ENCODE results near the gene SETD2. TPM values are rescaled to one million over a fixed set of nuclear protein-coding genes. Genes with fewer than 3 reads are reported as not detected.
A peak's percentile ranks its signal among the peaks of the same experiment; 100 is the strongest.

The SETD2 gene
- total RNA-seq, 1 donor from 2014 or later: 37.8 TPM

DNA sequence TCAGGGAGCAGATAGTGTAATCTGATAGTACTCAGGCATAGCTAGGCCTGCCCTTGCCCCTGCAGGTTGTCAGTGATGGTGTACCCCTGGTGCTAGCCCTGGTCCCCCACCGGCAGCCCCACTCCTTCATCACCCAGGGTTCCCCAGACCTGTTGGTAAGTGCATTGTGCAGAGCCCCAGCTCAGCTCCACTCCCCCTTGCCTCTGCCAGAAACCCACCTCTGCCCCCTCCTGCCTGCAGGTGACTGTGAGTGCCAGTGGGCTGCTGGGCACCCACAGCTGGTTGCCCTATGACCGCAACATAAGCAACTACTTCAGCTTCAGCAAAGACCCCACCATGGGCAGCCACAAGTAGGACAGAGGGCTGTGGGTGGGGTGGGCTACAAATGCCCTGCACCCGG lies 156.9 kb downstream of the SETD2 start:
- DNase-seq: no peak

DNA sequence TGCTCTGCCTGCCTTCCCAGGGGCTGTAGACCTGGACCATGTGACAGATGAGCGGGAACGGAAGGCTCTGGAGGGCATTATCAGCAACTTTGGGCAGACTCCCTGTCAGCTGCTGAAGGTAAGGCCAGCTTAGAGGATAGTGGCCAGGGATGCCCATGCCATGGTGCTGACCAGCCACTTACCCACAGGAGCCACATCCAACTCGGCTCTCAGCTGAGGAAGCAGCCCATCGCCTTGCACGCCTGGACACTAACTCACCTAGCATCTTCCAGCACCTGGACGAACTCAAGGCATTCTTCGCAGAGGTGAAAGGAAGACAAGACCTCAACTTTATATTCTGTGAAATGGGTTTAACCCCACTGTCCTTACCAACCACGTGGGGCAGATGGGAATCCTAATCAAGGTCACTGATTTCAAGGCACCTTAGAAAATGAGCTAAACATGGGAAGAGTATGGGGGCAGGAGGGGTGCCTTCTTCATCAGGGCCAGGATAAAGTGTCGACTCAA lies 157.7 kb downstream of the SETD2 start:
- DNase-seq: no peak

DNA sequence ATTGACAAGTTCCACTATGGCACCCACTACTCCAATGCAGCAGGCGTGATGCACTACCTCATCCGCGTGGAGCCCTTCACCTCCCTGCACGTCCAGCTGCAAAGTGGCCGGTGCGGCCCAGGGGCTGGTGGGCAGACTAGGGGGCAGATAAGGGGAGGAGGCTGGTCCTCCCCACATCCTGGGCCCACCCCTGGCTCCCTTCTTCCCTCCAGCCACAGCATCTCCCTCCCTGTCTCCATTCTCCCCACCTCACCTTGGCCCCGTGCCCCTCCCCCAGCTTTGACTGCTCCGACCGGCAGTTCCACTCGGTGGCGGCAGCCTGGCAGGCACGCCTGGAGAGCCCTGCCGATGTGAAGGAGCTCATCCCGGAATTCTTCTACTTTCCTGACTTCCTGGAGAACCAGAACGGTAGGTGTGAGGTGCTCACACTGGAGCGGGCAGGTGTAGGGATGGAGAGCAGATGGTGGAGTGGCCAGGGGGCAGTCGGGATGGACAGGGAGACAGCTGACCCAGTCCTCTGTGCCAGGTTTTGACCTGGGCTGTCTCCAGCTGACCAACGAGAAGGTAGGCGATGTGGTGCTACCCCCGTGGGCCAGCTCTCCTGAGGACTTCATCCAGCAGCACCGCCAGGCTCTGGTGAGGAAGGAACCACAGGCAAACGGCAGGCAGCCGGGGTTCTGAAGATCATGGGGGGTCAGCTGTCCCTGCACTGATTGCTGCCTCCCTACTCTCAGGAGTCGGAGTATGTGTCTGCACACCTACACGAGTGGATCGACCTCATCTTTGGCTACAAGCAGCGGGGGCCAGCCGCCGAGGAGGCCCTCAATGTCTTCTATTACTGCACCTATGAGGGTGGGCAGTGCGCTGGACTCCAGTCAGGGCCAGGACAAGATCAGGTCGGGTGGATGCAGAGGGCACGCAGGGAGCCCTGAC lies 158.4 kb downstream of the SETD2 start:
- DNase-seq: no peak

DNA sequence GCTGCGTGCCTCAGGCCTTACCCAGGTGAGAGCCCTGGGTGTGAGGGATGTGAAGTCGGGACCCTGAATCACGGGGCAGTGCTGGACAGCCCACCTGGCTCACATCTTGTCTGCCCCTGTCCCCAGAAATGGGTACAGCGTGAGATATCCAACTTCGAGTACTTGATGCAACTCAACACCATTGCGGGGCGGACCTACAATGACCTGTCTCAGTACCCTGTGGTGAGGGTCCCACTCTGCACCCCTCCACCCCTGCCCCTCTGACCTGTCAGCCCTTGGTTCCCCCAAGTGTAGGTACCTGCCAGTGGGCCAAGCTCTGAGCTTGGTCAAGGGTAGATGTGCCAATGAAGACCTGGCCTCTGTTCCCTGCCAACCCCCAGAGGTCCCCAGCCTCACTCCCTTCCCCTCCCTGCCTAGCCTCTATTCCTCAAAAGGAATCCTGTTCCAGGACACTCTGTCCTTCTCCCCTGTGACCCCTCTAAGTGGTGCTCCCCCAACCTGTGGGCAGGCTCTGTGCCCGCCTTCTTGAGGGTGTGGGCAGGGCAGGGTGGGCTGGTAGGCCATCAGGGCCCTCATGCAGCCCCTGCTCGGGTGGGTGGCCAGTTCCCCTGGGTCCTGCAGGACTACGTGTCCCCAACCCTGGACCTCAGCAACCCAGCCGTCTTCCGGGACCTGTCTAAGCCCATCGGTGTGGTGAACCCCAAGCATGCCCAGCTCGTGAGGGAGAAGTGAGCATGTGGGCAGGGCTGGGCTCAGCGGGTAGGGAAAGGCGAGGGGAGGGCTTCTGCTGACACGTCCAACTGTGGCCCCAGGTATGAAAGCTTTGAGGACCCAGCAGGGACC lies 159.3 kb downstream of the SETD2 start:
- no peak for DNase-seq

DNA sequence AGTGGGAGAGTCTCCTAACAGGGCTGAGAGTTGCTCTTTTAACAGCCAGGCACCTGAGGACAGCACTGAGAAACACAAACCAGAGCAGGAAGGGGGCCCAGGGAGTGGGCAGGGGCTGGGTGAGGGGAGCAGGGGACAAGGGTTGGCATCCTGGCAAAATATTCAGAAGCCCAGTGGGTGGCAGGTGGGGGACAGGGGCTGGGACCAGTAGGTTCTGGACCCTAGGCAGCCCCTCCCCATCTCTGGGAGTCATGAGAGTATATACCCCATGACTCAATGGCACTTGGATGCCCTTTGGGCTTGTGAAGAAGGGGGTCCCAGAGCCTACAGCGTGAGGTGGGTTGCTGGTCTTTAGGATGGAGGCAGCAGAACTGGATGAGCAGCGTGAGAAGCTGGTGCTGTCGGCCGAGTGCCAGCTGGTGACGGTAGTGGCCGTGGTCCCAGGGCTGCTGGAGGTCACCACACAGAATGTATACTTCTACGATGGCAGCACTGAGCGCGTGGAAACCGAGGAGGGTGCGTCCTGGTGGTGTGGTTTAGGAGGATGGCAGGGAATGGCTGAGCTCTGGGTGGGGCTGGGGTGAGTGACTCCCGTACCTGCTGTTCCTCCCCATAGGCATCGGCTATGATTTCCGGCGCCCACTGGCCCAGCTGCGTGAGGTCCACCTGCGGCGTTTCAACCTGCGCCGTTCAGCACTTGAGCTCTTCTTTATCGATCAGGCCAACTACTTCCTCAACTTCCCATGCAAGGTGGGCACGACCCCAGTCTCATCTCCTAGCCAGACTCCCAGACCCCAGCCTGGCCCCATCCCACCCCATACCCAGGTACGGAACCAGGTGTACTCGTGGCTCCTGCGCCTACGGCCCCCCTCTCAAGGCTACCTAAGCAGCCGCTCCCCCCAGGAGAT lies 160.2 kb downstream of the SETD2 start:
- DNase-seq: no peak

DNA sequence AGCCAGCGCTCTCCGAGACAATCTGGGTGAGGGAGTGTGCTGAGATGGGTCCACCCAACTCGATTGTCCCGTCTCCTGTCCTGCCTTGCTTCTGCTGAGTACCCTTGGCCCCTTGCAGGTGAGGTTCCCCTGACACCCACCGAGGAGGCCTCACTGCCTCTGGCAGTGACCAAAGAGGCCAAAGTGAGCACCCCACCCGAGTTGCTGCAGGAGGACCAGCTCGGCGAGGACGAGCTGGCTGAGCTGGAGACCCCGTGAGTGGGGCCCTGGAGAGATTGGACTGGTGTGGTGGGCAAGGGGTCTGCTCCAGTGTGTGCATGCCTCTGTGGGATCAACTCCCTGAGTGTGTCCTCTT lies 160.9 kb downstream of the SETD2 start:
- no peak for DNase-seq

DNA sequence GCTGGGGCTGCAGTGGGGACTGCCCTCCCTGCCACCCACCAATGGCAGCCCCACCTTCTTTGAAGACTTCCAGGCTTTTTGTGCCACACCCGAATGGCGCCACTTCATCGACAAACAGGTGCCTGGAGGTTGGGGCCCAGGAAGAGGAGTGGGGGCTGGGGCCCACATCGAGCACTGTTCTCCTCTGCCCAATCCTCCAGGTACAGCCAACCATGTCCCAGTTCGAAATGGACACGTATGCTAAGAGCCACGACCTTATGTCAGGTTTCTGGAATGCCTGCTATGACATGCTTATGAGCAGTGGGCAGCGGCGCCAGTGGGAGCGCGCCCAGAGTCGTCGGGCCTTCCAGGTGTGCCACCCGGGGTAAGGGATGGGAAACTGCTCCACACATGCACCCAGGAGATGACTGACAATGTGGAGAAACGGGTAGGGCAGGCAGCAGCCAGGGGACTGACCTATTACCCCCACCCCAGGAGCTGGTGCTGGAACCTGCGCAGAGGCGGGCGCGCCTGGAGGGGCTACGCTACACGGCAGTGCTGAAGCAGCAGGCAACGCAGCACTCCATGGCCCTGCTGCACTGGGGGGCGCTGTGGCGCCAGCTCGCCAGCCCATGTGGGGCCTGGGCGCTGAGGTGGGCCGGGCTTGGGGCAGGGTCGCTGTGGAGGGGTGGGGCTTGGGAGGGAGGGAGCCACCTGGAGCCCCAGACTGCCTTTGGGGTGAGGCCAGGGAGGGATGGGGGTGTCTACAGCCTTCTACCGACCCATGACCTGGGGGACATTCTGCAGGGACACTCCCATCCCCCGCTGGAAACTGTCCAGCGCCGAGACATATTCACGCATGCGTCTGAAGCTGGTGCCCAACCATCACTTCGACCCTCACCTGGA lies 161.5 kb downstream of the SETD2 start:
- DNase-seq: no peak

DNA sequence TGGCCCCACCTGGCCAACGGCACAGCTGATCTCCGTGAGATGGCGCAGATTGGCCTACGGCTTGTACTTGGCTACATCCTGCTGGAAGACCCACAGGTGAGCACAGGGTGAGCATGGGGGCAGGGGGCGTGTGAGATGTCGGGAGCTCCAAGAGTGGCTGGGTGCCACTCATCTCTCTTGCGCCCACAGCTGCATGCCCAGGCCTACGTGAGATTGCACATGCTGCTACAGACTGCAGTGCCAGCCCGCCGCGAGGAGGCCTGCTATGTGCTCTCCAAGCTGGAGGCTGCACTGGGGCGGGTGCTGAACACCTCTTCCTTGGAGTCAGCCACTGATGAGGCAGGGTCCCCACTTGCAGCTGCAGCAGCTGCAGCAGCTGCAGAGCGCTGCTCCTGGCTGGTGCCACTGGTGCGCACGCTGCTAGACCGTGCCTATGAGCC lies 162.2 kb downstream of the SETD2 start:
- no peak for DNase-seq

DNA sequence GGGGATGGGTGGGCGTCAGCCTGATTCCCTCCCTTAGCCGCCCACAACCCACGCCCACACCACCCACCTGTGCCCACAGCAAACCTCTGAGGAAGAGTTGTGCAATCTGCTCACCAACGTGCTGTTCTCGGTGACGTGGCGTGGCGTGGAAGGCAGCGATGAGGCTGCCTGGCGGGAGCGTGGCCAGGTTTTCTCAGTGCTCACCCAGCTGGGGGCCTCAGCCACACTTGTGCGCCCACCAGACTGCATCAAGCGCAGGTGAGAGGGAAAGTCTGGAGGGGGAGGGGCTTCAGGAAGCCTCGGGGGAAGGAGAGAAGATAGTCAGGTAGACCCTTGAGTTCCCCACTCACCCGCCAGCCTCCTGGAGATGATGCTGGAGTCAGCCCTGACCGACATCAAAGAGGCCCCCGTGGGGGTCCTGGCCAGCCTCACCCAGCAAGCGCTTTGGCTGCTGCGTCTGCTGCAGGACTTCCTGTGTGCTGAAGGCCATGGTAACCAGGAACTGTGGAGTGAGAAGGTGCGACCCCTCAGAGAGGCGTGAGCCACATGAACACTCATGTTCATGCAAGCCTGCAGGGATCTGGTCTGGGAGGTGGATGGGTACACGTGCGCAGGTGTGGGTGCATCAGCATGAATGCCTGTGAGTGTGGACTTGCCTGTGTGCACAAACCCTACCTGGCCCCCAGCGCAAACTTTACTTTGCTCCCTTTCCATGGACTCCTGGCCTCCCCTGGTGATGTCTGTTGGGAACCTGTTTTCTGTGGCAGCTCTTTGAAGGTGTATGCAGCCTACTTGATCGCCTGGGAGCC lies 162.8 kb downstream of the SETD2 start:
- DNase-seq: no peak

DNA sequence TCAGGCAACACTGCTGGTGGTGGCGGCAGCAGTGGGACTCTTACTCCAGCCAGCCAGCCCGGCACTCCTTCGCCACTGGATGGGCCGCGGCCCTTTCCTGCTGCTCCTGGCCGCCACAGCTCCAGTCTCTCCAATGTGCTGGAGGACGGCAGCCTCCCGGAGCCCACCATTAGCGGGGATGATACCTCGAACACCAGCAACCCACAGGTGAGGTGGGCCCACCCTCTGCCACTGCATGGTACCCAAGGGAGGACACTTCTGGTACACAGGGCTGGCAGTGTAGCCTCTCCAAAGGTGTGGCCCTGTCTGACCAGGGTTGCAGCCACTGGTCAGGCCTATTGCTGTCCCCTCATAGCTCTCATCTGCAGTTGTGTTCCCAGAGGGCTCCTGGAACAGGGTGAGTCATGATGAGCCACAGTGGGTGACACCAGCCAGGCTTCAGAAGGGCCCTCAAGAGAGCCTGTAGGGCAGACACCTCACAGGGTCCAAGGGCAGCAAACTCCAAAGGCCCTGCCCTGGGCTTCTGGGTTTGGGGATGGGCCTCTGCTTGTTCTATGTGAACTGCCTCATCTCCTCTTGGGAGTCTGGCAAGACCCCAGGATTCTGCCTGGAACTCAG lies 163.6 kb downstream of the SETD2 start:
- DNase-seq: no peak

DNA sequence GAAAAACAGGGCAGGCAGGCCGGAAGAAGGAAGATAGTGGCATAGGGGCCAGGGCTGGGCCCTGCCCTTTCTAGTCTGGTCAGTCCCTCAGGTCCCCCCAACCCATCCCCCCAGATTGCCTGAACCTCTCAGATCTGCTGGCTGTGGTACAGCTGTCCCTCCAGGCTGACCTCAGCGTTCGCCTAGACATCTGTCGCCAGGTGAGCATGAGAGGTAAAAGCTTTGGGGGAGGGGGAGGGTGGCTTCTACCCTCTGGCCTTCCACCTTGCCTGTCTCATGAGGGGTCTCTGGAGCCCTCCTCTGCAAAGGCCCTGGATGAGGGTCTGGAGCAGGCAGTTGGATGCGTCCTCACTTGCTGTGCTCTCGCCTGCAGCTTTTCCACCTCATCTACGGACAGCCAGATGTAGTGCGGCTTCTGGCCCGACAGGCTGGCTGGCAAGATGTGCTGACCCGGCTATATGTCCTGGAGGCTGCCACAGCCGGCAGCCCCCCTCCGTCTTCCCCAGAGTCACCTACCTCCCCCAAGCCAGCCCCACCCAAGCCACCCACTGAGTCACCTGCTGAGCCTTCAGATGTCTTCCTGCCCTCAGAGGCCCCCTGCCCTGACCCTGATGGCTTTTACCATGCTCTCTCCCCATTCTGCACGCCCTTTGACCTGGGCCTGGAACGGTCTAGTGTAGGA lies 164.3 kb downstream of the SETD2 start:
- DNase-seq: no peak

DNA sequence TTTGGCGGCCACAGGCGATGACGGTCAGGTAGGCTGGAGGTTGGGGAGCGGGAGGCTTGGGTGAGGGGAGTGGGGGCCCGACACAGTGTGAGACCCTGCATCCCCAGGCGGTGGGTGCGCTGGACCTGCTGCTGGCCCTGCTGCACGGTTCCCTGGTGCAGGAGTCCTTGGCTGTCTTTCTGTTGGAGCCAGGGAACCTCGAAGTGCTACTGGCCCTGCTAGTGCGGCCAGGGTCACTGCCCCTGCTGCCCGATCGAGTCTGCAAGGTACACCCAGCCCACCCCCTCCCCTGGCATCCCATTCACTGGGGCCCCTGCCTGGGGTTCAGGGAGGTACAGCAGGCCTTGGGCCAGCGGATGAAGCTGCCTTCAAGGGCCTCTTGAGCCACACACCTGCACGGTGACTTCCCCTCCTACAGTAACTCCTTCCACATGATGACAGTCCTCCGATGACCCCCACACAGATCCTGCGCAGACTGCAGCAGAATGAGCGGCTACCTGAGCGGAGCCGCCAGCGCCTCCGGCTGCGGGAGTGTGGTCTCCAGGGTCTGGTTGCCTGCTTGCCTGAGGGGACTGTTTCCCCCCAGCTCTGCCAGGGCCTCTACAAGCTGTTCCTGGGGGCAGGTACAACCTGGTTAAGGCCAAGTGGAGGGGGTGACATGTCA lies 164.9 kb downstream of the SETD2 start:
- DNase-seq: no peak

DNA sequence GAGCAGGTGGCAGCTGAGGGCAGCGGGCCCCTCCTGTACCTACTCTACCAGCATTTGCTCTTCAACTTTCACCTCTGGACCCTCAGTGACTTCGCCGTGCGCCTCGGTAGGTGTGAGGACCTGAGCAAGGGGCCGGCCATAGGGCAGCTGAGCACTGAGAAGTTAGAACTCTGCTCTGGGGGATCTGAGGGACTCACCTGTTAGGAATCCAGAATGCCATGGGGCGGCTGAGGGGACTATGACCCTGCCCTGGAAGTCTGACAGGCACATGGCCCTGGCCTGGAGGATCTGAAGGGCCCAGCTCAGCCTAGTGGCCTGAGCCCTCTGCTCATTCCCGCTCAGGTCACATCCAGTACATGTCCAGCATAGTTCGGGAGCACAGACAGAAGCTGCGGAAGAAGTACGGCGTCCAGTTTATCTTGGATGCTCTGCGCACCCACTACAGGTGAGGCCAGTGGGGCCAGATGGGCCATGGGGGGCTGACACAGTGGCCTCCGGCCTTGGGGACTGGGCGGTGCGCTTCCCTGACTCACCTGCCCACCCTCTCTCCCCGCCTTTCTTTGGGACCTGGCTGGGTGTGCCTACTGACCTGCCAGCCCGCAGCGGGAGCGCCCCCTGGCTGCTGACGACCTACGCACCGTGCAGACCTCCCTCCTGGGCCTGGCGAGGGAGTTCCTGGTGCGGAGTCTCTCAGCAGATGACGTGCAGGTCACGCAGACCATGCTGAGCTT lies 165.6 kb downstream of the SETD2 start:
- DNase-seq: peak; percentile 86

DNA sequence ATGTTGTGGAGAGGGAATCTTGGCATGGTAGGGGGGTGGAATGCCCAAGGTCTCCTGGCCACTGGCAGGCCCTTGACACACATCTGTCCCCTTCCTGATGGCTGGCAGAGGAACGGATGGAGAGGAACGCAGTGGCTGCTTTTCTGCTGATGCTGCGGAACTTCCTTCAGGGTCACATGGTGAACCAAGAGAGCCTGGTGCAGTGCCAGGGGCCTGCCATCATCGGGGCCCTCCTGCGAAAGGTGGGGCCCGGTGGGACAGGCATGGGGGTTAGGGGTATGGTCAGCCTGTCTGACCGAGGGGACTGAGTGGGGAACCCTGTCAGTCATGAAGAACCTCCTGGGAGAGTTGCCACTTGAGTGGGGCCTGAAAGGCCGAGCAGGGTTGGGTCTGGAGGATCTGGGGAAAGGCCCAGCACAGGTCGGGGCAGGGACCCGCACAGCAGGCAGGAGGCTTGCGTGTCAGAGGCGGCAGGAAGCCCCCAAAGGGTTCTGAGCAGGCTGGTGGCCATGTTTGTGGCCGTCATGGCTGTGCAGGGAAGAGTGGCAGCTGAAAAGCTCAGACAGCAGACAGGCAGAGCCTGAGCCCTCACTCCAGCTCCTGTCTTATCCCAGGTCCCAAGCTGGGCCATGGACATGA lies 166.3 kb downstream of the SETD2 start:
- DNase-seq: no peak

DNA sequence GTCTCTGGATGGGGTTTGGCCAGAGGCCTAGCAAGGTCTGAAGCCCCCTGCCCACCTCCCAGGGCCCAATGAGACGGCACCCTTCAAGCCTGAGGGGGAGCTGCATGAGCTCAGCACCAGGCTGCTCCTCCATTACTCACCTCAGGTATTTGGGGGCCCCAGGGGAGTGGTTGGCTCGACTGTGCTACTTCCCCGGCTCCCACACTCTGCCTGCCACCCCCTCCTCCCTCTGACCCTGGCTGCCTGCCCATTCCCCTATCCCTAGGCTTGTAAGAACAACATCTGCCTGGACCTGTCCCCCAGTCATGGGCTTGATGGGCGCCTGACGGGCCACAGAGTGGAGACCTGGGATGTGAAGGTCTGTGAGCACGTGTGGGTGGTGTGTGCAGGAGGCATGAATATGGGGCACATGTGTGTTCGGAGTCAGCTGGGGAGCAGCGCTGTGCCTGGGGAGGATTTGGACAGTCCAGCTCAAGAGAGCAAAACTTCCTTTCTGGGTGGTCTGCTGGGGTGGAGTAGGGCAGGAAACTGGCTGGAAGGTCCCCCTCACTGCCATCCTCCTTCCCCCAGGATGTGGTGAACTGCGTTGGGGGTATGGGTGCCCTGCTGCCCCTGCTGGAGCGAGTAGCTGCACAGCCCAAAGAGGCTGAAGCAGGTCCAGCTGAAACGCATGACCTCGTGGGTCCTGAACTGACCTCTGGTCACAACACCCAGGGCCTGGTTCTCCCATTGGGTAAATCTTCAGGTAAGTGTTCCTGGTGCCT lies 167.0 kb downstream of the SETD2 start:
- no peak for DNase-seq

DNA sequence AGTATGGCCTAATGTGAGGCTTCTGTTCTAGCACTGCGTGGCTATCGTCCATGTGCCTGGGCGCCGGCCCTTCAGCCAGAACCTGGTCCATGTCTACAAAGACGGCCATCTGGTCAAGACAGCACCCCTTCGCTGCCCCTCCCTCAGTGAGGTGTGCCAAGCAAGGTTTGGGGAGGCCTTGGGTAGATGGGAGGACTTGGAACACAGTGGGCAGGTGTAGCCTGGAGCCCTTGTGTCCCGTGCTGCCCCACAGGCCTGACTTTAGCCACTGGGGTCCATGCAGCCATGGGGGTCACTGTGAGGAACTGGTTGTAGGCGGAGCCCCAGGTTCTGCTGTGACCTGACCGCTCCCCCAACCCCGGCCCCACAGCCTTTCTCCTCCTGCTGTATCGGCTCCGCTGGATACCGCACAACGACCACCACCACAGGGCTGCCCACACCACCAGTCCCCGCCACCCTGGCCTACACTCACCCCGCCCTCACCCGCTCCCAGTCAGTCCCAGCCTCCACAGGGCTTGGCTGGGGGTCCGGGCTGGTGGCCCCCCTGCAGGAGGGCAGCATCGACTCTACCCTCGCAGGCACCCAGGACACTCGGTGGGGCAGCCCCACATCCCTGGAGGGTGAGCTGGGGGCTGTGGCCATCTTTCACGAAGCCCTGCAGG lies 167.9 kb downstream of the SETD2 start:
- no peak for DNase-seq
